Neural cell (in vitro differentiated cells): ENCODE results near the gene CREB3L2. TPM values are rescaled to one million over a fixed set of nuclear protein-coding genes. Genes with fewer than 3 reads are reported as not detected.

ENCODE experiments used
- H2AFZ ChIP-seq: fragments of 200-600, 300-800 bp; sonication (generic), shearing (Covaris generic); 2 replicates; pipeline ENCODE4 v1.6.0; 2014; ENCODE audit warnings: low read depth, mild to moderate bottlenecking, antibody characterized with exemption, low read length, moderate library complexity
- H3F3A ChIP-seq: fragments of 200-600 bp; shearing (Covaris generic); 2 replicates; pipeline ENCODE4 v1.6.1; 2016; ENCODE audit warnings: mild to moderate bottlenecking, moderate library complexity, mixed read lengths, antibody characterized with exemption, low read length; ENCODE audit not compliant: insufficient read depth, poor library complexity, severe bottlenecking
- H3K27ac ChIP-seq: fragments of 200-600, 300-800 bp; sonication (generic), shearing (Covaris generic); 2 replicates; pipeline ENCODE4 v1.5.1; 2014; ENCODE audit warnings: mild to moderate bottlenecking, low read length, moderate library complexity
- H3K27me3 ChIP-seq: fragments of 300-800, 200-600 bp; sonication (generic), shearing (Covaris generic); 2 replicates; pipeline ENCODE4 v1.6.0; 2014; ENCODE audit warnings: mild to moderate bottlenecking, low read depth, low read length, moderate library complexity; ENCODE audit not compliant: insufficient read depth
- H3K36me3 ChIP-seq: fragments of 300-800, 200-600 bp; sonication (generic), shearing (Covaris generic); 2 replicates; pipeline ENCODE4 v1.5.1; 2014; ENCODE audit warnings: mild to moderate bottlenecking, antibody characterized with exemption, low read length, moderate library complexity; ENCODE audit not compliant: insufficient read depth
- H3K4me2 ChIP-seq: fragments of 300-800, 200-600 bp; sonication (generic), shearing (Covaris generic); 2 replicates; pipeline ENCODE4 v1.6.0; 2014; ENCODE audit warnings: mild to moderate bottlenecking, low read length
- H3K4me3 ChIP-seq: fragments of 300-800, 200-600 bp; sonication (generic), shearing (Covaris generic); 2 replicates; pipeline ENCODE4 v1.5.1; 2014; ENCODE audit warnings: mild to moderate bottlenecking, low read length, moderate library complexity
- H3K79me2 ChIP-seq: fragments of 200-600 bp; shearing (Covaris generic); replicated peaks from 2 replicates; pipeline ENCODE4 v1.6.0; 2014; ENCODE audit warnings: mild to moderate bottlenecking, low read length, moderate library complexity; ENCODE audit not compliant: insufficient read depth
- H3K9ac ChIP-seq: fragments of 300-800, 200-600 bp; sonication (generic), shearing (Covaris generic); 2 replicates; pipeline ENCODE4 v1.6.1; 2016; ENCODE audit warnings: mild to moderate bottlenecking, low read length, mixed read lengths
- H3K9me2 ChIP-seq: fragments of 200-600 bp; shearing (Covaris generic); 2 replicates; pipeline ENCODE4 v1.6.1; 2016; ENCODE audit warnings: mild to moderate bottlenecking, low read length, mixed read lengths; ENCODE audit not compliant: insufficient read depth
- H3K9me3 ChIP-seq: fragments of 200-600, 300-800 bp; sonication (generic), shearing (Covaris generic); 2 replicates; pipeline ENCODE4 v1.6.1; 2016; ENCODE audit warnings: mild to moderate bottlenecking, mixed run types, low read length, moderate library complexity, mixed read lengths
- H4K20me1 ChIP-seq: fragments of 200-600 bp; shearing (Covaris generic); 2 replicates; pipeline ENCODE4 v1.6.1; 2016; ENCODE audit warnings: mild to moderate bottlenecking, mixed run types; ENCODE audit not compliant: insufficient read depth
- CTCF ChIP-seq: fragments of 450-650 bp; IDR thresholded peaks from 2 replicates; pipeline ENCODE4 v1.5.1; 2014; ENCODE audit warnings: antibody characterized with exemption, mild to moderate bottlenecking, moderate library complexity; ENCODE audit not compliant: poor library complexity, severe bottlenecking
- EP300 ChIP-seq: fragments of 450-650 bp; conservative IDR thresholded peaks from 2 replicates; pipeline ENCODE4 v1.6.1; 2014; ENCODE audit warnings: antibody characterized with exemption, mild to moderate bottlenecking, moderate library complexity; ENCODE audit not compliant: poor library complexity, severe bottlenecking
- EZH2 ChIP-seq: fragments of 200-600, 300-800 bp; shearing (Covaris generic), sonication (generic); IDR thresholded peaks from 2 replicates; pipeline ENCODE4 v1.6.1; 2014; ENCODE audit warnings: antibody characterized with exemption, low read length, borderline replicate concordance, mild to moderate bottlenecking; ENCODE audit not compliant: insufficient read depth, poor library complexity, severe bottlenecking
- MXI1 ChIP-seq: fragments of 450-650 bp; conservative IDR thresholded peaks from 2 replicates; pipeline ENCODE4 v1.6.1; 2014; ENCODE audit warnings: antibody characterized with exemption, mild to moderate bottlenecking; ENCODE audit not compliant: poor library complexity, severe bottlenecking
- POLR2AphosphoS5 ChIP-seq: IDR thresholded peaks from 2 replicates; pipeline ENCODE4 v1.6.1; 2012
- RAD21 ChIP-seq: fragments of 450-650 bp; conservative IDR thresholded peaks from 2 replicates; pipeline ENCODE4 v1.6.1; 2014; ENCODE audit warnings: antibody characterized with exemption, mild to moderate bottlenecking, moderate library complexity
- REST ChIP-seq: IDR thresholded peaks from 2 replicates; pipeline ENCODE4 v1.6.1; 2012; ENCODE audit warnings: borderline replicate concordance
- SMC3 ChIP-seq: fragments of 450-650 bp; conservative IDR thresholded peaks from 2 replicates; pipeline ENCODE4 v1.6.1; 2014; ENCODE audit warnings: antibody characterized with exemption, mild to moderate bottlenecking, moderate library complexity; ENCODE audit not compliant: poor library complexity
- TAF1 ChIP-seq: IDR thresholded peaks from 2 replicates; pipeline ENCODE4 v1.6.1; 2012; ENCODE audit warnings: low read depth
- polyA plus RNA-seq: library from polyadenylated mRNA; depleted of rRNA; stranded (reverse); fragments of >200 nt; gene quantifications from 2 replicates; pipeline ENCODE4 v1.2.3, GENCODE V29; 2014

Gene CREB3L2
- polyA plus RNA-seq, 1 donor from 2014 or later: 1.5 TPM

- Histone ChIP-seq H3K9me2 (no peaks in the 10 kb centered on the region), H3K9me3 (no peaks in the 10 kb centered on the region), H3K4me3 (peak overlapping the region; percentile 95), H3F3A (no peaks in the 10 kb centered on the region), H3K36me3 (no peaks in the 10 kb centered on the region), H3K4me2 (peak overlapping the region; percentile 81), H3K9ac (peak overlapping the region; percentile 92), H3K27ac (peak overlapping the region; percentile 84), H2AFZ (no peak overlapping the region), H3K27me3 (no peaks in the 10 kb centered on the region), H4K20me1 (no peaks in the 10 kb centered on the region), H3K79me2 (peaks cover 23% of the 10 kb centered on the region)
- TF ChIP-seq REST: no peak
- no peak for TF ChIP-seq SMC3
- TF ChIP-seq POLR2AphosphoS5: no peak
- no peak for TF ChIP-seq TAF1
- no peak for TF ChIP-seq MXI1
- TF ChIP-seq EZH2: no peak
- TF ChIP-seq RAD21: no peak
- no peak for TF ChIP-seq CTCF
- no peak for TF ChIP-seq EP300
Measured at GRCh38 chr7:137848095-137848494, 153.8 kb downstream of the CREB3L2 start.

DNA sequence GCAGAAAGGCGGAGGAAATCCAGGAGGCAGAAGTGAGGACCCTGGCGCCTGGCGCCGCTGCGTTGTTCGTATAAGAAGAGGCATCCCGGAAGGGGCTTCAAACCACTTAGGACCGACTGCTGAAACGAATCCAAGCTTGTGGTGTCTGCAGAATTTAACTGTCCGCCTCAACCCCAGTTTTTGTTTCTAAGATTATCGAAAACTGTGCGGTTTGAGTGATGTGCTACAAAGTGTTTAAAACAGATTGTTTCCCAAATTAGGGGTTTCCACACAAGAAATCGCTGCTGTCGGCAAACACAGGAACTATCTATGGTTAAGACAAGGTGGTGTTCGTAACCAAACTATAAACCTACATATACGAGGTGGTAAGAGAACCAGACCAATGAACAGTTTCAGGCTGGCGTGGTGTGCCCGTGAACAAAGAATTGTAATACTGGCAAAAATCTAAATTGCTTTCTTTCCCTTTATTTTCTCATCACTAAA lies 154.3 kb downstream of the CREB3L2 start:
- Histone ChIP-seq H3K4me2 (peak overlapping the region; percentile 81), H2AFZ (peak overlapping the region; percentile 82), H3K9me2 (no peaks in the 10 kb centered on the region), H3K4me3 (peak overlapping the region; percentile 95), H3K36me3 (no peaks in the 10 kb centered on the region), H3K27me3 (no peaks in the 10 kb centered on the region), H3K27ac (peak overlapping the region; percentile 84), H4K20me1 (no peaks in the 10 kb centered on the region), H3K9ac (peak overlapping the region; percentile 92), H3F3A (no peaks in the 10 kb centered on the region), H3K9me3 (no peaks in the 10 kb centered on the region), H3K79me2 (peaks cover 28% of the 10 kb centered on the region)
- no peak for TF ChIP-seq MXI1
- TF ChIP-seq EP300: no peak
- no peak for TF ChIP-seq SMC3
- no peak for TF ChIP-seq REST
